Measurements from ENCODE around the gene SEC31A.
"Not testable (repeated sequence)": the region's sequence is repeated elsewhere in the genome, so short reads cannot be mapped to it uniquely, and the experiment has no call there.

Gene SEC31A

DNA sequence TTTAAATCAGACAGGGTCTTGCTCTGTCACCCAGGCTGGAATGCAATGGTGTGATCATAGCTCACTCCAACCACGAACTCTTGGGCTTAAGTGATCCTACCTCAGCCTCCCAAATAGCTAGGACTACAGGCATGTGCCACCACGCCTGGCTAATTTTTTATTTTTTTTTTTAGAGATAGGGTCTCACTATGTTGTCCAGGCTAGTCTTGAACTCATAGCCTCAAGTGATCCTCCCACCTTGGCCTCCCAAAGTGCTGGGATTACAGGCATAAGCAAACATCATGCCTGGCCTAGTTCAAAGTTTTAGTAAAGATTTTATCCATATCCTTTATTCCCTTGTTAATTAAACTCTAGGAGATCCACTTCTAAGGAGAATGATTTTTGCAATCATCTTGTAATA lies 30.5 kb downstream of the SEC31A start:
- H3K9ac ChIP-seq (ENCODE audit: low read depth, low read length); H3K4me1 ChIP-seq (ENCODE audit: control insufficient read depth, insufficient read depth, low read length): not testable (repeated sequence)
- peaks cover 74% of the 10 kb centered on the region for H3K36me3 ChIP-seq (ENCODE audit: insufficient read depth, low read length)

DNA sequence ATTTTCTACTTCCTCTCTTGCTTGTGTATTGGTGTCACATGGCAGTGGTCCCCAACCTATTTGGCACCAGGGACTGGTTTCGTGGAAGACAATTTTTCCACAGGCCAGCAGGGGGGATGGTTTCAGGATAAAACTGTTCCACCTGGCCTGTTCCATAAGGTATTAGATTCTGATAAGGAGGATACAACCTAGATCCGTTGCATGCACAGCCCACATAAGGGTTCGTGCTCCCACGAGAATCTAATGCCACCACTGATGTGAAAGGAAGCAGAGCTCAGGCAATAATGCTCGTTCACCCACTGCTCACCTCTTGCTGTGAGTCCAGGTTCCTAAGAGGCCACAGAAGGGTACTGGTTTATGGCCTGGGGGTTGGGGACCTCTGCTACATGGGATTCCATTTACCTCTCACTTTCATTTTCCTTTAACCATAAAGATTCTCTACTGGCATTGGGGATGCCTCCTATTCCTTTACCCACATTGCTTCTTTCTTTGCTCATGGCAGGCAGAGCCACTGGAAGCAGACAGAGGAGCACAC lies 38.1 kb downstream of the SEC31A start:
- peaks cover 89% of the 10 kb centered on the region for H3K36me3 ChIP-seq (ENCODE audit: insufficient read depth, low read length)
- H3K27me3 ChIP-seq (ENCODE audit: control insufficient read depth, insufficient read depth, low read length), result no peaks in the 10 kb centered on the region

More for the DNA sequence above, 30.5 kb downstream of the SEC31A start:
- not testable (repeated sequence) for H3K4me3 ChIP-seq (ENCODE audit: low read length); H3K9me3 ChIP-seq (replicated peaks; ENCODE audit: low read length); H3K4me2 ChIP-seq (ENCODE audit: low read length); H3K27me3 ChIP-seq (ENCODE audit: control insufficient read depth, insufficient read depth, low read length)

DNA sequence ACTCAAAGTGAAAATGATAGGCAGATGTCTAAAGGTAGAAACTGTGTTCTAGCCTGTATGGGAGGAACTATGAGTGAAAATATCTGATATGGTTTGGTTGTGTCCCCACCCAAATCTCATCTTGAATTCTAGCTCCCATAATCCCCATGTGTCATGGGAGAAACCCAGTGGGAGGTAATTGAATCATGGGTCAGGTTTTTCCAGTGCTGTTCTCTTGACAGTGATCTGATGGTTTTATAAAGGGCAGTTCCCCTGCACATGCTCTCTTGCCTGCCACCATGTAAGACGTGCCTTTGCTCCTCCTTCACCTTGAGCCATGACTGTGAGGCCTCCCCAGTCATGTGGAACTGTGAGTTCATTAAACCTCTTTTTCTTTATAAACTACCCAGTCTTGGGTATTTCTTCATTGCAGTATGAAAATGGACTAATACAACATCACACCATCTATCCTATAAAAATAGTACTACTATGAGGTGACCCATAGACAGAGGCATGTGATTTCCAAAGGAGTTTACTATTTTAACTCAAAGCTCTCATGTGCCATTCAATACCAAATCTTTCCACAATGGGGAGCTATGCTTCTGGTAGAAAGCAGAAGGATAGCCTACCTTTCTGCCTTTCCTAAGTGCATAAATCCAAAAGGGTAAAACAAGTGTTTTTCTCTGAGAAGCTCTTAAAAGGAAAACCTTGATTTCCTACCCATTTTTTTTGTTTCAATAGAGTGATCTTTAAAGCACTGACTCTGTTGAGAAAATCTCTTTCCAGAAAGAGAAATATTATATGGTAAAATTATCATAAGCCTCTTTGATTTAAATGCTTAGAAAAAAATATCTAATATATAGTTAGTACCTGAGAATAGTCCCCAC lies 38.8 kb downstream of the SEC31A start:
- H3K9ac ChIP-seq (ENCODE audit: low read depth, low read length), result no peak overlapping the region
- H3K4me1 ChIP-seq (ENCODE audit: control insufficient read depth, insufficient read depth, low read length), result no peaks in the 10 kb centered on the region
- no peaks in the 10 kb centered on the region for H3K9me3 ChIP-seq (replicated peaks; ENCODE audit: low read length)
- no peak overlapping the region for H3K4me2 ChIP-seq (ENCODE audit: low read length)
- no peak overlapping the region for H3K4me3 ChIP-seq (ENCODE audit: low read length)
- peaks cover 89% of the 10 kb centered on the region for H3K36me3 ChIP-seq (ENCODE audit: insufficient read depth, low read length)
- H3K27me3 ChIP-seq (ENCODE audit: control insufficient read depth, insufficient read depth, low read length), result no peaks in the 10 kb centered on the region

More for the DNA sequence above, 38.1 kb downstream of the SEC31A start:
- Histone ChIP-seq H3K4me2 (ENCODE audit: low read length) (no peak overlapping the region), H3K9ac (ENCODE audit: low read depth, low read length) (no peak overlapping the region), H3K4me3 (ENCODE audit: low read length) (no peak overlapping the region), H3K4me1 (ENCODE audit: control insufficient read depth, insufficient read depth, low read length) (no peaks in the 10 kb centered on the region), H3K9me3 (replicated peaks; ENCODE audit: low read length) (no peaks in the 10 kb centered on the region)

- Histone ChIP-seq H3K36me3 (ENCODE audit: insufficient read depth, low read length) (peaks cover 88% of the 10 kb centered on the region), H3K4me2 (ENCODE audit: low read length) (no peak overlapping the region), H3K4me1 (ENCODE audit: control insufficient read depth, insufficient read depth, low read length) (no peaks in the 10 kb centered on the region), H3K4me3 (ENCODE audit: low read length) (no peak overlapping the region), H3K9me3 (replicated peaks; ENCODE audit: low read length) (no peaks in the 10 kb centered on the region), H3K9ac (ENCODE audit: low read depth, low read length) (no peak overlapping the region), H3K27me3 (ENCODE audit: control insufficient read depth, insufficient read depth, low read length) (no peaks in the 10 kb centered on the region)
These were observed 39.6 kb downstream of the SEC31A start for GRCh38 chr4:82851318-82851717.

GRCh38 chr4:82850684-82851083 lies 40.3 kb downstream of the SEC31A start:
- H3K4me1 ChIP-seq (ENCODE audit: control insufficient read depth, insufficient read depth, low read length), result no peaks in the 10 kb centered on the region
- no peak overlapping the region for H3K9ac ChIP-seq (ENCODE audit: low read depth, low read length)
- H3K27me3 ChIP-seq (ENCODE audit: control insufficient read depth, insufficient read depth, low read length), result no peaks in the 10 kb centered on the region
- H3K9me3 ChIP-seq (replicated peaks; ENCODE audit: low read length), result no peaks in the 10 kb centered on the region
- peaks cover 86% of the 10 kb centered on the region for H3K36me3 ChIP-seq (ENCODE audit: insufficient read depth, low read length)
- no peak overlapping the region for H3K4me2 ChIP-seq (ENCODE audit: low read length)
- H3K4me3 ChIP-seq (ENCODE audit: low read length), result no peak overlapping the region

DNA sequence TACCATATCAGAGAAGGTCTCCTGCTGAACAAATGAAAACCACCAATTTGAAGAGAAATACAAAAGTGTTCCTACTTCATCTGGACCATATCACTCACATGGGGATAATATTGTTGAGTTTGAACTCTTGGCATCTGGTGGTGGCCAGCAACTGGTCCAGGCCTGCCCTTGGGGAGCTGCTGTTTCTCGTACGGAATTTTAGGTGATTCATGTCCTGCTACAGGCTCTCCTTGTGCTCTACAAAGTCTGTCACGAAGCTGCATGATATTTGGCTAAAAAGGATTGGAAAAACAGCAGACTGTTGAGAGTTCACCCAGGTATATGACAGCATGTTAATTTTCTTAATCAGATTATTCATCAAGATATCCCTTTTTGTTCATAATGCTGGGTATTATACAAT lies 42.2 kb downstream of the SEC31A start:
- Histone ChIP-seq H3K36me3 (ENCODE audit: insufficient read depth, low read length) (peaks cover 78% of the 10 kb centered on the region), H3K4me3 (ENCODE audit: low read length) (no peak overlapping the region)

DNA sequence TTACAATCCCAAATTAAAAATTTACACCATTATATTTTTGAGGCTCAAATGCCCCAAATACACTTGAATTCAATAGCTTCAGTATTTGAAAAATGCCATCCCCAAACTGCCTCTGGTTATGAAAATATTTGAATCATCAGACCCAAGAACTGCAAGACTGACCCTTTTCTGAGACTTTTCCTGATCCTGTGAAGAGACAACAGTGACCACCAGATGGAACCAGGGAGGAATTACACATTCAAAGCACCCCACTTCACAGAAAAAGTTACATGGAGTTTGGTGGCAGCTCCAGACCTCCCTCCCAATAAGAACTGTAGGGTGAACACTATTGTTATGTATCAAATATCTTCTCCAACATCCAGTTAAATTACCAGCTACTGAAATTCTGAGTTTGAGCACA lies 48.4 kb downstream of the SEC31A start:
- Histone ChIP-seq H3K4me2 (ENCODE audit: low read length) (no peak overlapping the region), H3K9ac (ENCODE audit: low read depth, low read length) (no peak overlapping the region), H3K9me3 (replicated peaks; ENCODE audit: low read length) (no peaks in the 10 kb centered on the region), H3K4me3 (ENCODE audit: low read length) (no peak overlapping the region), H3K27me3 (ENCODE audit: control insufficient read depth, insufficient read depth, low read length) (no peaks in the 10 kb centered on the region), H3K36me3 (ENCODE audit: insufficient read depth, low read length) (peaks cover 69% of the 10 kb centered on the region), H3K4me1 (ENCODE audit: control insufficient read depth, insufficient read depth, low read length) (no peaks in the 10 kb centered on the region)

More for the DNA sequence above, 42.2 kb downstream of the SEC31A start:
- Histone ChIP-seq H3K4me2 (ENCODE audit: low read length) (no peak overlapping the region), H3K4me1 (ENCODE audit: control insufficient read depth, insufficient read depth, low read length) (no peaks in the 10 kb centered on the region), H3K9me3 (replicated peaks; ENCODE audit: low read length) (no peaks in the 10 kb centered on the region), H3K9ac (ENCODE audit: low read depth, low read length) (no peak overlapping the region), H3K27me3 (ENCODE audit: control insufficient read depth, insufficient read depth, low read length) (no peaks in the 10 kb centered on the region)

DNA sequence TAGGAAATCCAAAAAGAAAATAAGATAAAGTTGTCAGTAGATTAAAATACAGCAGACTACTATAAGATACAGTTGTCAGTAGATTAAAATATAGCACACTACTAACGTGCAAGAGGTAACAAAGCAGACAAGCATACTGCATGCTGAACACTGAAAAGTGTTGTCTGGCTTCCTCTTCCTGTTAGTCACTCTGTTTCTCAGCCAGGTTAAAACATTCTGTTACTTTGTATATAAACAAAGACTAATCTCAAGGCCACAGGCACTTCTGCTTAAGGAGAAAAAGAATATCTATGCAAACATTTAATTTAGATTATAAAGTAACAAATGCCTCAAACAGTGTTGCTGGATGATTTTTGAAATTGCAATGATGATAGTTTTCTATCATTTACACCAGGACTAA lies 51.3 kb downstream of the SEC31A start:
- no peaks in the 10 kb centered on the region for H3K27me3 ChIP-seq (ENCODE audit: control insufficient read depth, insufficient read depth, low read length)
- H3K4me1 ChIP-seq (ENCODE audit: control insufficient read depth, insufficient read depth, low read length), result no peaks in the 10 kb centered on the region
- H3K4me3 ChIP-seq (ENCODE audit: low read length), result no peak overlapping the region
- H3K4me2 ChIP-seq (ENCODE audit: low read length), result no peak overlapping the region
- H3K9ac ChIP-seq (ENCODE audit: low read depth, low read length), result no peak overlapping the region
- H3K36me3 ChIP-seq (ENCODE audit: insufficient read depth, low read length), result peaks cover 74% of the 10 kb centered on the region
- no peaks in the 10 kb centered on the region for H3K9me3 ChIP-seq (replicated peaks; ENCODE audit: low read length)

DNA sequence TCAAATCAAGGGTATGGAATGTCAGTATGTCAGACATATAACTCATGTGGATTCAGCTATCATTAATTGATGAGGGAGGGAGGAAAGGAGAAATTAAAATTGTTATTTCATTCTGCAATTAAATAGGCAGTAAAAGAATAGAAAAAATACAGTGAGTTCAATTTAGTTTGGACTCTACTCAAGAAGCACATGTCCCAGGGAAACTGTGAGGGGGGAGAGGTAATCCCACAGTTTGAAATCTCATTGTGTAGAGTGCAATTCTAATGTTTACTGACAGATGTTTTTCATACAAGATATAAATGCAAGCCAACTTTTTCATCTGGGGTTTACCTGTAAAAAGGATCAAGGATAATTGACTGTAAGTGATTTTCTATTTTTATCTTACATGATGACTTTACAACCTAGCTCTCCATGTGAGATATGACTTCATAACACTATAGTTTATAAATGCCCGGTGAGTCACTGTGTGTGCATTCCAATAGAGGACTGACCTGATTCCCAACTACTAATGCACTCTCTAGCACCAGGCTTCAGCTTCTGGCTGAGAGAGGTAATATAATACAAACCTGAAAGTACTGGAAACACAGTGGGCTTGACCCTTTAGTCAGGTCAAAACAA lies 57.1 kb downstream of the SEC31A start:
- H3K9me3 ChIP-seq (replicated peaks; ENCODE audit: low read length), result no peaks in the 10 kb centered on the region
- H3K4me2 ChIP-seq (ENCODE audit: low read length), result peak overlapping the region; percentile 16
- no peak overlapping the region for H3K4me3 ChIP-seq (ENCODE audit: low read length)
- no peak overlapping the region for H3K9ac ChIP-seq (ENCODE audit: low read depth, low read length)
- H3K36me3 ChIP-seq (ENCODE audit: insufficient read depth, low read length), result peaks cover 64% of the 10 kb centered on the region
- H3K27me3 ChIP-seq (ENCODE audit: control insufficient read depth, insufficient read depth, low read length), result no peaks in the 10 kb centered on the region
- peaks cover 9% of the 10 kb centered on the region for H3K4me1 ChIP-seq (ENCODE audit: control insufficient read depth, insufficient read depth, low read length)

GRCh38 chr4:82833060-82833459 lies 57.9 kb downstream of the SEC31A start:
- not testable (repeated sequence) for H3K27me3 ChIP-seq (ENCODE audit: control insufficient read depth, insufficient read depth, low read length); H3K4me3 ChIP-seq (ENCODE audit: low read length); H3K9ac ChIP-seq (ENCODE audit: low read depth, low read length); H3K4me1 ChIP-seq (ENCODE audit: control insufficient read depth, insufficient read depth, low read length); H3K9me3 ChIP-seq (replicated peaks; ENCODE audit: low read length); H3K4me2 ChIP-seq (ENCODE audit: low read length)
- peaks cover 64% of the 10 kb centered on the region for H3K36me3 ChIP-seq (ENCODE audit: insufficient read depth, low read length)

GRCh38 chr4:82825425-82825824 lies 65.5 kb downstream of the SEC31A start:
- Histone ChIP-seq H3K9me3 (replicated peaks; ENCODE audit: low read length) (no peaks in the 10 kb centered on the region), H3K4me2 (ENCODE audit: low read length) (no peak overlapping the region), H3K9ac (ENCODE audit: low read depth, low read length) (no peak overlapping the region), H3K4me3 (ENCODE audit: low read length) (no peak overlapping the region), H3K4me1 (ENCODE audit: control insufficient read depth, insufficient read depth, low read length) (no peaks in the 10 kb centered on the region), H3K27me3 (ENCODE audit: control insufficient read depth, insufficient read depth, low read length) (no peaks in the 10 kb centered on the region), H3K36me3 (ENCODE audit: insufficient read depth, low read length) (peaks cover 88% of the 10 kb centered on the region)

All from skeletal muscle satellite cell (primary cell).